AG09319 (cell line): Measurements from ENCODE around the gene UGT3A2.

Source experiments
- DNase-seq: peaks from one replicate; pipeline ENCODE4 v3.0.0-alpha.2; 2010; ENCODE audit warnings: low read depth; ENCODE audit errors: extremely low read depth
- TF ChIP-seq, protein P1 (sequence below): IDR thresholded peaks from 2 replicates; pipeline ENCODE4 v1.5.1; 2011; ENCODE audit warnings: low read depth, mild to moderate bottlenecking, inconsistent platforms, low read length, moderate library complexity

Gene UGT3A2

DNA sequence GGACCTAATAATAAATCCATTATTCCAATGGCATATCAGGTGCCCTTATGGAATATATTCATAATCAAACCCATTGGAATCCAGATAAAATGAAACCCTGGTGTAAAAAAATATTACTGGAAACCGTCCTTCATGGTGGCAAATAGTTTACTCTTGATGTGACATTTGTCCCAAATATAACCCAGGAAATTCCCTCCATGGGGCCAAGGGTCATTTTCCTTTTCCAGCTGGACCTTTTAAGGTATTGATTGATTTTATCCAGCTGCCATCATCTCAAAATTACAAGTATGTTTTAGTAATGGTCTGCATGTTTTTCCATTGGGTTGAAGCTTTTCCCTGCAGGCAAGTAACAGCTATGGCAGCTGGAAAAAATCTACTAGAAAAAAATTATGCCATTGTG, 67.1 kb downstream of the UGT3A2 start:
- TF ChIP-seq, protein P1, sequence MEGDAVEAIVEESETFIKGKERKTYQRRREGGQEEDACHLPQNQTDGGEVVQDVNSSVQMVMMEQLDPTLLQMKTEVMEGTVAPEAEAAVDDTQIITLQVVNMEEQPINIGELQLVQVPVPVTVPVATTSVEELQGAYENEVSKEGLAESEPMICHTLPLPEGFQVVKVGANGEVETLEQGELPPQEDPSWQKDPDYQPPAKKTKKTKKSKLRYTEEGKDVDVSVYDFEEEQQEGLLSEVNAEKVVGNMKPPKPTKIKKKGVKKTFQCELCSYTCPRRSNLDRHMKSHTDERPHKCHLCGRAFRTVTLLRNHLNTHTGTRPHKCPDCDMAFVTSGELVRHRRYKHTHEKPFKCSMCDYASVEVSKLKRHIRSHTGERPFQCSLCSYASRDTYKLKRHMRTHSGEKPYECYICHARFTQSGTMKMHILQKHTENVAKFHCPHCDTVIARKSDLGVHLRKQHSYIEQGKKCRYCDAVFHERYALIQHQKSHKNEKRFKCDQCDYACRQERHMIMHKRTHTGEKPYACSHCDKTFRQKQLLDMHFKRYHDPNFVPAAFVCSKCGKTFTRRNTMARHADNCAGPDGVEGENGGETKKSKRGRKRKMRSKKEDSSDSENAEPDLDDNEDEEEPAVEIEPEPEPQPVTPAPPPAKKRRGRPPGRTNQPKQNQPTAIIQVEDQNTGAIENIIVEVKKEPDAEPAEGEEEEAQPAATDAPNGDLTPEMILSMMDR, result no peak

DNA sequence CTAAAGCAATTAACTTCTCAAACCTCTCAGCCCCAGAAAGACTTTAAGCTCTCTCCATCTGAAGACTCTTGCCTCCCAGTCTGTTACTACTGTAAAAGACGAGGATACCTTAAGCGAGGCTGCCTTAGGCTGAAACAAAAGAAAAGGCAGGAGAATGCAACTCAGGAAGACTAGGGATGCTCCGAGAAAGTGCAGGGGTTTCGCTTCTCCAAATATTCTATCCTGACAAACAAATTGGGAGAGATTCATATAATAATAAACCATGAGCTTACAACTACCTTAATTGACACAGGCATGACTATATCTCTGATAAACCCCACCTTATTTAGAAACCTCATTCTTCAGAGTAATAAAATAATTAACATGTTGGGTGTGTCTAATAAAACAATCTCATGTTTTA, 70.6 kb downstream of the UGT3A2 start:
- TF ChIP-seq, protein P1, result no peak
- DNase-seq, result no peak

More for the DNA sequence above, 67.1 kb downstream of the UGT3A2 start:
- no peak for DNase-seq

DNA sequence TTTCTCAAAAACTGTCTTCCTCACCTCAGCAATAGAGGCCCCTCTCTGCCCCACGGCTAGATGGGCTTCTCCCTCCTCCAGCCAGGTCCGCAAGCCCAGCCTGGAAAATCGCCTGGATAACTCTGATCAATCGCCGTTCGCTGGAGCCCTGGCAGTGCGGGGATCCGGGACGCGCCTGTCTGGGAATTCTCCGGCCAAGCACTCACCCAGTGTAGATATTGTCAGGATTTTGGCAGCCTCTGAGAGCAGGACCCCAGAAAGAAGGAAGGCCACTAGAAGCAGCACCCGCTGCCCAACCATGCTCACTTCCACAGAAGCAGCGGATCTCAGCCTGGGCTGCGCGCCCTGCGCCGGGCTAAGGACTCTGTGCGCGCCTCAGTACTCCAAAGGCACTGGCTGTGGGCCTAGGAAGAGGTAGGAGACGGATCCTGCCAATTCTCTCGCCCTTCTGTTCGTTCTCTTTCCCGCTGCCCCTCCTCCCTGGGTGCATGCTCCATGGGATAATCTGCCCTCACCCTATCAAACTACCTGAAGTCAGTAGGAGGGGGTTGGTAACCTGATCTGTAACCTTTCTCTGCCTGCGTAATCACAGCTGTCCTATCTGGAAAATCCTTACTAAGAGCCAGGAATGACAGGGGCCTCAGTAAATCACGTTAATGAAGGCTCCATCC, 75.6 kb downstream of the UGT3A2 start, which contains the start of gene UGT3A1:
Gene UGT3A1 (minus strand): TSS at position 450 of the 671 bp plus-strand sequence. CDS start 150 bp downstream, at position 300.
- TF ChIP-seq, protein P1, result no peak
- DNase-seq, result no peak

DNA sequence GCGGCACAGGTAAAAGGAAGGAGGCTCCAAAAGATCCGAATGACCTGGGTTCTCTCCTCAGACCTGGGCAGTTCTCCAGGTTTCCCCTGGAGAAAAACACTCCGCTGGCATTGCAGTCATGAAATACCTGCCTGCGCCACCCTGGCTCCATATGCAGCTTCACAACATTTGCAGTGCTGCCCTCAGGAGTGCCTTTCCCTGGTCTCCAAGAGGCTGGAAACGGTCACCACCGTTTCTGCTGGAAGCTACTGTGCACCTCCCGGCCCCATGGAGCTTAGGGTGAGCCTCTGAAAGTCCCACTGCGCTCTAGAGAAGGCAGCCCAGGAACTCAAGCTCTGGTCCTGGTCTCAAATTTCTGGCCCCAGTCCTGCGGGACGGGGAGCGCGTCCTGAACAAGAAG, 76.2 kb downstream of the UGT3A2 start:
- DNase-seq, result no peak
- TF ChIP-seq, protein P1, result no peak

DNA sequence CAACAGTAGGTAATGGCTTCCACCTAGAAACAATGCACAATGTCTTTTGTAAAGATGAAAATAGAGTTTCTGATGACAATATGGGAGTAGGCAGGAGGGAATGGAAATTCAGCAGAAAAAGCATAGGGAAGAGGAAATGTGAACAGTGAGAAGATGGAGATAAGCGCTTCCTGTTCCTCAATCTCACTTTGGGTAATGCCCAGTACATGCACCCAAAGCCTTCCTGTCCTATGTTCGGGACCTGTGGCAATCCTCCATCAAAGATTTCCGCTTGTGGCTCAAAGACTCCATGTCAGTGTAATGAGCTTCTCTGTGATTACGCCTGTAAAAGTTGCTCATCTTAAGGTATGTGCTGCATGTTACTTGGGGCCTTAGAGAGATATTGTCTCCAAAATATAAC, 78.2 kb downstream of the UGT3A2 start:
- TF ChIP-seq, protein P1, result no peak
- no peak for DNase-seq

DNA sequence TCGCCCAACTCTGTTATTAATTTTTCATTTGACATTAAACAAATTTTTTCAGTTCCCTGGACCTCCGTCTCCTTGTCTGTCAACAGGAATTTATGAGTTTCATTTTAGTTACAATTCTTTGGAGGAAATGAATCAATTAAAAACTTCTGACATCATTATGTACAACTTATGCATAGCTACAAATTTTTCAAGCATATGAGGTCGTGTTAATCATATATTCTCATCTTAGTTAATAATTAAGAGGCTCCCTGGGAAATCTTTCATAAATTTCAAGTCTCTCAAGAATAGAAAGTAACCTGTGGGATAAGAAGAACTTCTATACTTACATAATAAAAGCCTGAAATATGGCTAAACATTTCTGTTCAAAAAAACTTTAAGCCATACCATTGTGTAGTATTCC, 78.9 kb downstream of the UGT3A2 start:
- TF ChIP-seq, protein P1, result no peak
- no peak for DNase-seq
